ENCODE results near the gene ATAD3A. TPM values are rescaled to one million over a fixed set of nuclear protein-coding genes. Genes with fewer than 3 reads are reported as not detected.
"Not testable (repeated sequence)": the region's sequence is repeated elsewhere in the genome, so short reads cannot be mapped to it uniquely, and the experiment has no call there.

Gene ATAD3A
- polyA plus RNA-seq, 6 donors from 2014 or later = 2.1 to 13.0 (median 5.8) TPM

- H3K4me1 Mint-ChIP-seq; H3K9me3 Mint-ChIP-seq; H3K4me3 Mint-ChIP-seq; H3K27me3 Mint-ChIP-seq; H3K27ac Mint-ChIP-seq; ATAC-seq (ENCODE audit: low read depth in 2 of 2); DNase-seq: not testable (repeated sequence)
- peaks cover 0 to 11% of the 10 kb centered on the region in 2 donors for H3K36me3 Mint-ChIP-seq
Measured at GRCh38 chr1:1481811-1482210, 30.2 kb upstream of the ATAD3A start.

GRCh38 chr1:1482856-1483255 lies 29.1 kb upstream of the ATAD3A start:
- H3K4me1 Mint-ChIP-seq = peaks cover 4 to 9% (median 9%) of the 10 kb centered on the region in 3 donors
- ATAC-seq (ENCODE audit: low read depth in 2 of 2) (no peak), DNase-seq (no peak)
- H3K9me3 Mint-ChIP-seq = no peaks in the 10 kb centered on the region
- no peak overlapping the region for H3K4me3 Mint-ChIP-seq
- no peaks in the 10 kb centered on the region for H3K27me3 Mint-ChIP-seq
- H3K36me3 Mint-ChIP-seq = peaks cover 0 to 11% of the 10 kb centered on the region in 2 donors
- H3K27ac Mint-ChIP-seq = no peak overlapping the region

- DNase-seq = no peak
- H3K4me1 Mint-ChIP-seq = peaks cover 4 to 9% (median 9%) of the 10 kb centered on the region in 3 donors
- no peak overlapping the region for H3K4me3 Mint-ChIP-seq
- no peaks in the 10 kb centered on the region for H3K27me3 Mint-ChIP-seq
- peaks cover 0 to 11% of the 10 kb centered on the region in 2 donors for H3K36me3 Mint-ChIP-seq
- no peak overlapping the region for H3K27ac Mint-ChIP-seq
- no peak for ATAC-seq (ENCODE audit: low read depth in 2 of 2)
- H3K9me3 Mint-ChIP-seq = no peaks in the 10 kb centered on the region
Measured at GRCh38 chr1:1483714-1484113, 28.2 kb upstream of the ATAD3A start.

- H3K27me3 Mint-ChIP-seq; H3K9me3 Mint-ChIP-seq; H3K27ac Mint-ChIP-seq; H3K4me3 Mint-ChIP-seq; H3K36me3 Mint-ChIP-seq; ATAC-seq (ENCODE audit: low read depth in 2 of 2); DNase-seq; H3K4me1 Mint-ChIP-seq: not testable (repeated sequence)
Measured at GRCh38 chr1:1484976-1485750, 26.8 kb upstream of the ATAD3A start.

GRCh38 chr1:1485755-1486317 lies 26.1 kb upstream of the ATAD3A start:
- not testable (repeated sequence) for DNase-seq; ATAC-seq (ENCODE audit: low read depth in 2 of 2); H3K4me3 Mint-ChIP-seq; H3K9me3 Mint-ChIP-seq; H3K27me3 Mint-ChIP-seq; H3K27ac Mint-ChIP-seq; H3K36me3 Mint-ChIP-seq; H3K4me1 Mint-ChIP-seq

GRCh38 chr1:1487701-1488100 lies 24.3 kb upstream of the ATAD3A start:
- Mint-ChIP-seq H3K27ac (no peak overlapping the region), H3K27me3 (no peaks in the 10 kb centered on the region), H3K9me3 (no peaks in the 10 kb centered on the region), H3K36me3 (peaks cover 0 to 6% of the 10 kb centered on the region in 2 donors), H3K4me1 (no peaks in the 10 kb centered on the region), H3K4me3 (no peak overlapping the region)
- ATAC-seq (ENCODE audit: low read depth in 2 of 2) = no peak
- no peak for DNase-seq

- H3K4me1 Mint-ChIP-seq = no peaks in the 10 kb centered on the region
- DNase-seq = no peak
- H3K9me3 Mint-ChIP-seq = peaks cover 0 to 11% (median 9%) of the 10 kb centered on the region in 7 donors
- H3K27ac Mint-ChIP-seq = peak overlapping the region in 1 of 6 donors; percentile 80
- H3K27me3 Mint-ChIP-seq = no peaks in the 10 kb centered on the region
- no peak for ATAC-seq (ENCODE audit: low read depth in 2 of 2)
- H3K4me3 Mint-ChIP-seq = no peak overlapping the region
- H3K36me3 Mint-ChIP-seq = peaks cover 12 to 17% of the 10 kb centered on the region in 2 donors
Measured at GRCh38 chr1:1489231-1489630, 22.7 kb upstream of the ATAD3A start.

- H3K4me3 Mint-ChIP-seq = no peak overlapping the region
Measured at GRCh38 chr1:1489861-1490260, 22.1 kb upstream of the ATAD3A start.

GRCh38 chr1:1490633-1491230 lies 21.2 kb upstream of the ATAD3A start:
- ATAC-seq (ENCODE audit: low read depth in 2 of 2) (no peak), DNase-seq (no peak)
- Mint-ChIP-seq H3K27ac (no peak overlapping the region), H3K27me3 (no peaks in the 10 kb centered on the region), H3K4me1 (no peaks in the 10 kb centered on the region), H3K9me3 (peaks cover 0 to 11% (median 9%) of the 10 kb centered on the region in 7 donors), H3K4me3 (no peak overlapping the region), H3K36me3 (peaks cover 12 to 17% of the 10 kb centered on the region in 2 donors)

More at GRCh38 chr1:1489861-1490260, 22.1 kb upstream of the ATAD3A start:
- H3K36me3 Mint-ChIP-seq = peaks cover 12 to 17% of the 10 kb centered on the region in 2 donors
- DNase-seq (no peak), ATAC-seq (ENCODE audit: low read depth in 2 of 2) (no peak)
- no peaks in the 10 kb centered on the region for H3K4me1 Mint-ChIP-seq
- peaks cover 0 to 11% (median 9%) of the 10 kb centered on the region in 7 donors for H3K9me3 Mint-ChIP-seq
- no peak overlapping the region for H3K27ac Mint-ChIP-seq
- H3K27me3 Mint-ChIP-seq = no peaks in the 10 kb centered on the region

- no peaks in the 10 kb centered on the region for H3K27me3 Mint-ChIP-seq
- DNase-seq (no peak), ATAC-seq (ENCODE audit: low read depth in 2 of 2) (no peak)
- H3K9me3 Mint-ChIP-seq = peaks cover 0 to 11% (median 9%) of the 10 kb centered on the region in 7 donors
- H3K27ac Mint-ChIP-seq = no peak overlapping the region
- no peak overlapping the region for H3K4me3 Mint-ChIP-seq
- peaks cover 12 to 17% of the 10 kb centered on the region in 2 donors for H3K36me3 Mint-ChIP-seq
- no peaks in the 10 kb centered on the region for H3K4me1 Mint-ChIP-seq
Measured at GRCh38 chr1:1491601-1492000, 20.4 kb upstream of the ATAD3A start.

- not testable (repeated sequence) for DNase-seq; H3K27ac Mint-ChIP-seq; H3K27me3 Mint-ChIP-seq; H3K4me1 Mint-ChIP-seq; H3K4me3 Mint-ChIP-seq; ATAC-seq (ENCODE audit: low read depth in 2 of 2)
- Mint-ChIP-seq H3K9me3 (peaks cover 0 to 11% (median 9%) of the 10 kb centered on the region in 7 donors), H3K36me3 (peaks cover 12 to 17% of the 10 kb centered on the region in 2 donors)
Measured at GRCh38 chr1:1494311-1494710, 17.7 kb upstream of the ATAD3A start.

- not testable (repeated sequence) for DNase-seq; H3K27me3 Mint-ChIP-seq; ATAC-seq (ENCODE audit: low read depth in 2 of 2); H3K4me3 Mint-ChIP-seq; H3K4me1 Mint-ChIP-seq; H3K27ac Mint-ChIP-seq
- H3K36me3 Mint-ChIP-seq = peaks cover 12 to 17% of the 10 kb centered on the region in 2 donors
- peaks cover 0 to 11% (median 9%) of the 10 kb centered on the region in 7 donors for H3K9me3 Mint-ChIP-seq
Measured at GRCh38 chr1:1495461-1495975, 16.4 kb upstream of the ATAD3A start.

GRCh38 chr1:1504777-1505365 lies 7.1 kb upstream of the ATAD3A start:
- not testable (repeated sequence) for H3K36me3 Mint-ChIP-seq, H3K9me3 Mint-ChIP-seq, H3K27me3 Mint-ChIP-seq
- Mint-ChIP-seq H3K27ac (peak overlapping the region; percentile 95 to 99 (median 98)), H3K4me3 (peak overlapping the region; percentile 72 to 92 (median 84)), H3K4me1 (peaks cover 10 to 14% (median 10%) of the 10 kb centered on the region in 3 donors)
- DNase-seq = peak; percentile 51
- peak; percentile 44 to 51 for ATAC-seq (ENCODE audit: low read depth in 2 of 2)

Measured in naive B cell (primary cell).